Amniotic epithelial cell (primary cell): ENCODE data around the gene ZNF469.

ENCODE experiments used
- DNase-seq: peaks from one replicate; pipeline ENCODE4 v3.0.0-alpha.2; 2010; ENCODE audit warnings: low read depth

Gene ZNF469

DNA sequence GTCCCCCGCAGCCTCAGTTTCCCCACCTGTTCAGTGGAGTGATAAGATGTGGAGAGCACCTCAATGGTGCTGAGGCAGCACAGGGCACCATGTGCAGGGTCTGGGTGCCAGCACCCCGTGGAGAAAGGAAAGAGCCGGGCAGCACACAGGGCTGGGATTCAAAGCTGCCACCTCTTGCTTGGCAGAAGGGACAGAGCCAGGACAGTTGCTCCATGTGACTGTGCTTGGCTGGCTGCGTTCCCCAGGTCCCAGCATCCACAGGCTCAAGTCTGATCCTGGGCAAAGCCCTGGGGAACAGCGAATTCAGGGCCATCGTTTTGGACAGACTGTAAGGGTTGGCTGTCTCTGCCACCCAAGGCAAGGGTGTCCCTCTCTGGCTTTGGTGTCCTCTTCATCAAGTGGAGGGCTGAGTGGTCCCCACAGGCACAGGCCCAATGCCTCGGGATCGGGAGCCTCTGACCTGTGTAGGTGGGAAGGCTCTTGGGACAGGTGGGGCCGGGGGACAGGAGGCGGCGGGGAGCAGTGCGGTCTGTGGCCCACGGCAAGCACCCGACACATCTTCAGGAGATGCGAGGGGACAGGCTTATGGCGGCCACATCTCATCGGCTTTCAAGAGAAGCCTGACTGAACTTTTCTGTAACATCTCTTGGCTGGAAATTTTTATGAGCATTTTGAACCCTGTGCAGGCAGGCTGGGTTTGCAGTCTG is 8.5 kb downstream of the ZNF469 start:
- DNase-seq, result no peak

DNA sequence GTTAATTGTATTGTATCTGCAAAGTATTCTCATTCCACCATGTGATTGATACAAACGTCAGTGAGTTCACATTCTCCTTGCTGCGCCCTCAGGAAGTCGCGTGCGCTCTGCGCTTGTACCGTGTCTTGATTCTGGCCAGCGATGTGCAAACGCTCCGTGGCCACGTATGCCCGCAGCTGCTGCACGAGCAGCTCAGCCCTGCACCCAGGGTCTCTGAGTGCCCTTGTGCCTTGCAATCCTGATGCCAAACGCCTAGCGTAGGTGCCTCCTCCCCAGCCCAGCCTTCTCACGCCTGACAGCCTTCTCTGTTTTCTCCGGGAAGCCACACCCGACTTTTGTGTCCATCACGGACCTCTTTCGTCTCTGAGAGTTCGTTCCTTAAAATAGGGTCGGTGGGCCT is 9.4 kb downstream of the ZNF469 start:
- no peak for DNase-seq

GRCh38 chr16:88392616-88393015 is 9.9 kb downstream of the ZNF469 start:
- DNase-seq, result no peak

DNA sequence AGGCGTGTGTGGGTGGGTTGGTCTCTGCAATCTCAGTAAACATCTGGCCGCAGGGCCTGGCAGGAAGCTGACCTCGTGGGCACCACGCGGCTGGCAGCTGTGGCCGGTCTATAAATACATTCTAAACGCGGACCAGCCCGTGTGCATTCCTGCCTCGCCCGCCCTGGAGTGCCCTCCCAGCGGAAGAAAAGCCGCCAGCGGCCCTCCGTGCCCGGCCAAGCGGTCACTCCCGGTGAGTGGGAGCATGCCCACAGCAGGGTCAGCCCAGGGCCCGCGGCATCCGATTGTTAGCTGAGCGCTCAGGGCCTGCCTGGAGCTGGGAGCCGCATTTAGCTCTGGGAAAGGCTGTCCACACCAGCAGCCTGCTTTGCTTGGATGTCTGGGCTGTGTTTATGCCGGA is 10.3 kb downstream of the ZNF469 start:
- no peak for DNase-seq

DNA sequence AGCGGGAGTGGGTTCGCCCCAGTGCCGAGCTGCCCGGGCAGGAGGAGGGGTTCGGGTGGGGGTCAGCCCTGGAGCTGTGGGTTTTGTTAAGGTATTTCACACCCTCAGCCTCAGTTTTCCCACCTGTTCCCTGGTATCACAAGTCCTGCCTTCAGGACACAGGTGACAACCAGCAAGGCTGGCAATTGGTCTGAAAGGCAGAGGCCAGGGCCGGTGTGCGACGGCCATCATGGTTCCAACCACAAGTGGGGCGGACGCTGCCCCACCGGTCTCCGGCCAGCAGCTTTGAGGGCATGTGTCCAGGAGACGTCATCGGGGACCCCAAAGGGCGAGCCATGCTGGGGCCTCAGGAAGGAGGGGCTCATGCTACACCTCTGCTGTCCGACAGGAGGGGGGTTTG is 10.8 kb downstream of the ZNF469 start:
- DNase-seq, result no peak

GRCh38 chr16:88394426-88394825 is 11.7 kb downstream of the ZNF469 start:
- no peak for DNase-seq

DNA sequence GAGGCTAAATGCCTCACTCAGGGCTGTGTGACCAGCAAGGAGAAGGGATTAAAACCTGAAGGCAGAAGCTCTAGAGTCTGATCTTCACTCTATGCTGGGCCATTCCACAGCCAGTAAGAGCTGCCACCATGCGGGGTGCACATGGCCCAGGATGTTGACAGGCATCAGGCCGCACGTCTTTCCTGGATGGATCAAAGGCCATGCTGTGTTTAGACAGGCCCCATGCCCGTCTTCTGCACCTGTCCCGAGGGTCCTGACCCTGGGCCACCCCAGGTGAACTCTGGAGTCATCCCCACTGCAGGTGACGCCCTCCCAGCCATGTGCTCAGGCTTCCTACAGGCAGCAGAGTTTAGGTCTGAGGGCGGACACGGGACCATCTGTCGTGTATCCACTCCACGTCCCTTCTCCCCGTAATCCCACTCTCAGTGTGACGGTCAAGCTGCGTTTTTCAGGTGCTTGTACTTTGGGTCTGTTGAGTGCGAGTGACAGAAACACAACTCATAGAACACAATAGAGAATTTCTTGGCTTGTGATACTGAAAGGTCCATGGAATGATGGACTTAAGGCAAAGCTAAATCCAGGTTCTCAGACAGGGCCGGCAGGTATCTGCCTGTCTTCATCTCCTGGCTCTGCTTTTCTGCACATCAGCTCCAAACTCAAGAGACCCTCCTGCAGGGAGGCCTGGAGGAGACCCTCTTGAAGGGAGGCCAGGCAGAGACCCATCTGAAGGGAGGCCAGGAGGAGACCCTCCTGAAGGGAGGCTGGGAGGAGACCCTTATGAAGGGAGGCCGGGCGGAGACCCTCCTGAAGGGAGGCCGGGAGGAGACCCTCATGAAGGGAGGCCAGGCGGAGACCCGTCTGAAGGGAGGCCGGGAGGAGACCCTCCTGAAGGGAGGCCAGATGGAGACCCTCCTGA is 13.2 kb downstream of the ZNF469 start:
- DNase-seq, result no peak

- peak; percentile 4 for DNase-seq
These were observed 15.6 kb downstream of the ZNF469 start for GRCh38 chr16:88398170-88398873.

DNA sequence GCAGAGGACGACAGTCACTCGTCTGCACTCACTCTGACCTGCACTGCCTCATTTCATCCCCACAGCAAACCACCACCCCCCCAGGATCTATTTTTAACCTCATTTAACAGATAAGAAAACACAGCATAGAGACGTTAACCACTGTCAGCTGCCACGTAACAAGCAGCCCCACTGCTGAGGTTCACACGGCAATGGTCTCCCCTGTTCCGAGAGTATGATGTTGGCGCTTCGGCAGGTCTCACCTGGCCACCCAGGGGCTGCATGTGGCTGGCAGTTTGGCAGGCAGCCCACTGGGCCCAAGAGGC is 16.1 kb downstream of the ZNF469 start:
- no peak for DNase-seq

DNA sequence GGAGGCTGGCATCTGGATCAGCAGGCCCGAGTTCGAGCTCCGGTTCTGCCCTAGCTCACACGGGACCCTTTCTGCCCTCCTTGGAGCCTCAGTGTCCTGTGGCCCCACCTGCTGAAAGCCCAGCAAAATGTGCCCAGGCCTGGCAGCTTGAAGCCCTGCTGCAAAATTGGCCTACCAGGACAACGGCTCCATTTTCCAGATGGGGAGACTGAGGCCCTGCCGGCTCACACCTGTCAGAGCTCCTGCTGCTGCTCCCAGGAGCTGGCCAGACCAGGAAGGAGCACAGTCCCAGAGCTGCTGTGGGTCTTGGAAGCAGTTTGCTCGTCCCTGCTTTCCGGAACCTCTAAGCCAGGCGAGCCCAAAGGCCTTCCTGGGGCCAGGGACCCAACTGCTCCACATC is 17.4 kb downstream of the ZNF469 start:
- no peak for DNase-seq

GRCh38 chr16:88401604-88402246 is 19.0 kb downstream of the ZNF469 start:
- no peak for DNase-seq

DNA sequence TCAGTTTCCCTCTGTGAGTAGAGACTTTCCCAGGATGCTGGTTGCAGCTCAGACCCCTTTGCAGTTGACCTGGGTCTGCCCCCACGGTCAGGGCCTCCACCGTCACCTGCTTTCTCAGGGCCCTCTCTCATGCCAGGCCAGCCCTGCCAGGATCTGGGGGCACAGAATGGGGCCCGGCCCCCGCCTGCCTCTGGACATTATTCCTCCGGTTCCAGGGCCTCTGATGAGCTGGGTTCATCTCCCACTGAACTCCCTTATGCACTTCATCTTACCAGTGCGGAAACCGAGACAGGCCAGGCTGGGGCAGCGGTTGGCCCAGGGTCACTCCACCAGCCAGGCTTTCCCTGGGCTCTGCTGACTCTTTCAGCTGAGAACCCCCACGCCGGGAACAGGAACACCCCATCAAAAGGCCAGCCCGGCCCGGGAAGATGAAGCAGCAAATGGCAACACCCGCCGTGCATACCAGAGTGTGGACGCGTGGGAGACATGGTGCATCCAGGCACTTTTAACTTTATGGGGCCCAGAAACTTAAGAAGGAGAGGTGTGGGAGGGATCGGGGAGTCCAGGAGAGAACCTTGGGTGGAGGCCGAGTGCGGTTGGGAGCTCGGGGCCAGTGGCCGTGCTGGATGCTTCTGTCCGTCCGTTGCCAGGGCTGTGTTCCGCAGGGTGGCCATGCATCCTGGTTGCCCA is 19.9 kb downstream of the ZNF469 start:
- DNase-seq, result no peak

- peak; percentile 23 for DNase-seq
These were observed 21.2 kb downstream of the ZNF469 start for GRCh38 chr16:88403794-88404581.

DNA sequence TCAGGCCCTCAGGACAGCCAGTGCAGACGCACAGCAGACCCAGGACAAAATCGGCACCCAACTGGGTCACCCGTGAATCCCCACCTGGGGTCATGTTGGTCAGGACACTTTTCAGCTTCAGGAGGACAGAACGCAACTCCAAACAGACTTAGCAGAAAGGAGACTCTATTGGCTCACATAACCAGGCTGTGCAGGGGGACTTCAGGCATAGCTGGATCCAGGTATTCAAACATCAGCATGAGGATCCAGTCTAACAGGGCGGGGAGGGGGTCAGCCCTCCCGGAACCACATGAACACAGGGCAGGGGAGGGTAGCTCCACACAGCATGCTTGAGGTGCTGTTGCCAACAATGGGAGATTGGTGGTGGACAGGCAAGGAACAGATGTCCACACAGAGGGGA is 22.0 kb downstream of the ZNF469 start:
- DNase-seq, result no peak

DNA sequence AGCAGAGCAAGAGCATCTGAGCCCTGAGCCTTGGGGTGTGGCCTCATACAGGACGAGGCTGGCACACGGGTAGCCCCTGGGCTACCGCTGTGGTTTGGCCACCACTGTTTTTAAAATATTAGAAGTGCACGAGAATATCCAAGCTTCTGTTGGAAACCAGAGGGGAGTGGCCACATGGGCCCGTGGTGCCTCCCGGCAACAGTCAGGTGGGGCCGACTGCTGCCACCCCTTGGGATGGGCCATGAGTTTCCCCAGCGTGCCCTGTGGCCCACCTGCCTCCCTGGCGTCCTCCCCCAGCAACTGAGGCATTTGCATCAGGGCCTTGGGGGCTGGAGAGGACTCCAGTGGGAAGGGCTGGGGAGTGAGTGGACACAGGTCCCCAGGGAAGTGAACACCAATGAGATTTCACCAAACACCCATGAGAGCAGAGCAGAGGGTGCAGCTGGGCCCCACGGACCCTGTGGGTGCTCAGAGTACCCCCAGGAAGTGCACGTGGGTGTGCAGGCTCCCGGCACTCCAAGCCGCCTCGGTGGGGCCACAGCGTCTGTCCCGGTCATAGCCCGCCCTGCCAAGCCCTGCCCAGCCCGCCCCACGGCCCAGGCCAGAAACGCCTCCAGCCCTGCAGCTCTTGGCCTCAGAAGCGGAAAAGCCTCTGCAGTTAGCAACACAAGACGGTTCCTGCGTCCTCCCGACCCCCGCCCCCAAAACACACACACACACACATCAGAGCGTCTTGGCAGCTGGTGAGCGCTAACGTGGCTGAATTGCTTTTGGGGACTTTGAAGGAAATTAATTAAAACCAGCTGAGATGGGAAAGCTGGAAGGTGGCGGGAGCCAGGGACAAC is 22.7 kb downstream of the ZNF469 start:
- no peak for DNase-seq

- DNase-seq, result no peak
These were observed 23.6 kb downstream of the ZNF469 start for GRCh38 chr16:88406096-88407041.

DNA sequence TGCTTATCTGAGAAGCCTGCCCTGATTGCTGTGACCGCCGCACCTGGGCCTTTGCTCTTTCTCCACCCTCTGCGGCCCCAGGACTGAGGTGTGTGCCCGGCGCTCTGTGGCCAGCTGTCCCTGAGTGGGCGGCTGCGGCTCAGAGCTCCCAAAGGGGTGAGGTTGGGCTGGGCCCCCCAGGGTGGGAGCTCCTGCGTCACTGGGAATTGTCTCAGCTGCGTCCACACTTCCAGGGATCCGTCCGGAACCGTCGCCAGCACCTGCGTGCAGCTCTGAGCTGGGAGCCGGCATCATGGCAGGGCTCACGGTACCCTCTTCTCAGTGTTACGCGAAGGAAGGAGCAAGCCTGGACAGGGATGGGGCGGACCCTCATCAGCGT is 24.3 kb downstream of the ZNF469 start:
- no peak for DNase-seq

- DNase-seq, result no peak
These were observed 25.0 kb downstream of the ZNF469 start for GRCh38 chr16:88407807-88408206.

GRCh38 chr16:88408561-88409142 is 25.9 kb downstream of the ZNF469 start:
- DNase-seq, result no peak
